Activated naive CD8-positive, alpha-beta T cell treated with anti-CD3 and anti-CD28 coated beads, Interleukin-2, amount 50 U/mL, for 16 hours (primary cell): Measurements from ENCODE around the gene SRPK2.
"Not testable (repeated sequence)": the region's sequence is repeated elsewhere in the genome, so short reads cannot be mapped to it uniquely, and the experiment has no call there.

Experiments
- DNase-seq: peaks from one replicate; pipeline ENCODE4 v3.0.0-alpha.2; 2020; ENCODE audit warnings: low read depth, low spot score

Gene SRPK2

DNA sequence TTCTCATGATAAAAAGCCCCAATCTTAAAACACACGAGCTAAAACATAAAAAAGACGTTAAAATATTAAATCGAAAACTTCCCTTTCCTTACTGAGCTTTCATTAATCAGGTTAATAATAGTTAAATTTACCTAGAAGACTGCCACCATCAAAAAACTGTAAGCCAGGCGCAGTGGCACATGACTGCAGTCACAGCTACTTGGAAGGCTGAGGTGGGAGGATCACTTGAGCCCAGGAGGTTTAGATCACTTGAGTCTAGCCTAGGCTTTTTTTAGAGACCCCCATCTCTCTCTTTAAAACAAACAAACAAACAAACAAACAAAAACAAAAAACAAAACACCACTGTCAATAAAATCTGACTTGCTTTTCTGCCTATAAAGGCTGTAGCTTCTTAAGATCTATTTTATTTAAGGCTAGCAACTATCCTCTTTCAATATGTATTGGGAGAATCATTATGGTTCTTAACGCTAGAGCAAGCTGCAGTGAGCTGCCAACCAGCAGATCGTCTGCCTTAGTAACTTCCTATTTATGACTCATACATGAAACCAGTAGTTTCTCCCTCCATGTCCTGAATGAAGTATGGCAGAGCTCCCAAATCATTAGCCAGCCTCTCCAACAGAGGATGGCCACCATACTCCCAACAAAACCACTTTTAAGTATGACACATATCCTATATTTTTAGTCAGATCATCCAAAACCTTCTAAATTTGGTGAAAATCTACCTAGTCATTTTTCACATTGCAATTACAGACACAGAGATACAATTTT is 163.7 kb downstream of the SRPK2 start:
- DNase-seq: no peak

DNA sequence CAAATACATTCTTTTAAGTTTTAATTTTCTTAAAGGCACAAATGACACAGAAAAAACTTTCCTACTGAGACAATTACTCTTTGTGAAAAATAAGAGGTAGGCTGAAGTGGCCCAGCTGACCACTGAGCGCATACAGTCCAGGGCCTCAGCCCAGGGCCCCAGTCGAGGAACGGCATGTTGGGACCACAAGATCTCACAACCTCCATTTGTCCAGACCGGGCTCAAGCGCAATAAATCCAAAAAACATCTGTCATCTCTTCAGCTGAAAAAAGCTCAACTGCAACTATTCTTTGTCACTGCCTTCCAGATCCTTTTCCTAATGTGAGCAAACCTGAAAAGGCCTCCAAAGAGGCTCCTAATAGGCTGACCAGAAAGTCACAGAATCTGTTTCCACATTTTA is 165.8 kb downstream of the SRPK2 start:
- DNase-seq: no peak

DNA sequence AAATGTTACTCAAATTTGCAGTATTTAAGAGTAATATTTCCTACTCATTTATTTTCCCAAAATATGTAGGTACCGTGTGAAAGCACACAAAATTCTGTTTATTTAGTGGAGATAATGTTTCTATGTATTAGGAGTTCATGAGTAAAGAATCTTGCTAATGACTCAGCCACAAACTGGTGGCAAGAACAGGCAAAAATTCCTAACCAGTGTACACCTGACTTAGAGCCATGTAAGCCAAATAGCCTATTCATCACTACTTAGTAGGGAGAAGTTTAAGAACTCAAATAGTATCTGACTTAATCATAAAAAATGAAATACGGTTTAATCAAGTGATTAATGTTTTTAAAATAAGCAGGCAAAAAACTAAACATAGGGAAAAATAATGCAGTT is 169.0 kb downstream of the SRPK2 start:
- DNase-seq: no peak

DNA sequence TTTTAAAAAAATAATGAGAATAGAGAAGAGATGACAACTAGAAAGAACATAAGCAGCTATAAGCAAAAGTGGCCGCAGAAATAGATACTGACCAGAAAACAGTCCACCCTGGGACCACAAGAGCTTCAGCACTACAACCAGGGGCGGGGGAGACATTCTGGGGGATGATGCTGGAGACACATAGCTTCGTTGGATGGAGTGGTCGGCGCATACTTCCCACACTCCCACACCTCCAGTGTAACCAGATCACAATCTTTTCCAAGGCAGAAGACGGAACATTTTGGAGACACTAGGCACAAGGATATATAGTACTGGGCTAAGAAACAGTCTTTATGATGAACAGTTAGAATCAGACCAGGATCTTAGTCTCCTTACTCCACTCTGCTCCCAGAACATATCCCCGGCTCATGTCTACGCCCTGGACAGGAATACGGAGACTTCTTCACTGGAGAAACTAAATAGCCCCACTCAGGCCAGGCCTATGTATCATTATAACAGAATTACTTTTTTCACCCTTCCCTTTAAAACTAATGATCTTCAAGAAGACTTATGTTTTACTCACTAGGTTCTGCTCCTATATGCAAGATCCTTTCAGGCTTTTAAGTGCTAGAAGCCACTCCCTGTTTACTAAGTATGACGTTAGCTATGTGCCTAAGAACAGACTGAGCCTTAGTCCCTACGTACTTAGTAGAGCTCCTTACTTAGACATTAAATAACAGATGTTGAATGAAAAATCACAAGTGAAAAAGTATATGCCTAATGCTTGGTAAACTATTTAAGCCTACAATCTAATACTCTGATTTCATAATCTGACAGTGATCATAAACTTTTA is 169.6 kb downstream of the SRPK2 start:
- no peak for DNase-seq

DNA sequence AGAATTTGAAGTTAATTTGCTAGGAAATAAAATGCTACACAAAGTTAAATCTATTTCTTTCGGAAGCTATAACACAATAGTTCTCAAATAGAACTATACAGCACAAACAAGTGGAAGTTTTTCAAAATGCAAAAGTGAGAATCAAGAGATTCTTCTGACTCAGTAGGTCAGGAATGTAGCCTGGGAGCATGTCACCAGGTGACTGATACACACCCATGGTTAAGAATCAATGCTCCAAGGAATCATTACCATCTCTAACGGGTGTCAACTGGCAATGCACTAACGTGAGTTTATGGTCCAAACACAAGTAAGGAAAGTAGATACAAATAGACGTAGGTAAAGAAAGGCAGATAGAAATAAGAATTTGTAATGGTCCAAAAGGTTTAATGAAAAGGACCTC is 170.5 kb downstream of the SRPK2 start:
- no peak for DNase-seq

DNA sequence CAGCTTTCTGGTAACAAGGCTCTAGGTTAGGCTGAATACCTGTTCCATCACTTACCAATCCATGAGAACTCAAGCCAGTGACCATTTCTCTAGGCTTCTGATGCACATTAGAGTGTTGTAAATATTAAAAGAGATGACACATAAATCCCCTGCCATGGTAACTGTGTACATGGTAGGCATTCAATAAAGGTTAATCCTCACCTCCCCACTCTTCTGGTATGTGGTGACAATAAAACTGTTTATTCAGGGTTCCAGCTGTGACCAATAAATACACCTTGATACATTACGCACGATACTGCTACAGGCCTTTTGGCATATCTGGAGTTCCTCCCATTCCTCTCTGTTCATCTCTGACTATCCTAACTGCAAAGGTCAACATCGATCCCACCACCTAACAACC is 171.9 kb downstream of the SRPK2 start:
- DNase-seq: no peak

DNA sequence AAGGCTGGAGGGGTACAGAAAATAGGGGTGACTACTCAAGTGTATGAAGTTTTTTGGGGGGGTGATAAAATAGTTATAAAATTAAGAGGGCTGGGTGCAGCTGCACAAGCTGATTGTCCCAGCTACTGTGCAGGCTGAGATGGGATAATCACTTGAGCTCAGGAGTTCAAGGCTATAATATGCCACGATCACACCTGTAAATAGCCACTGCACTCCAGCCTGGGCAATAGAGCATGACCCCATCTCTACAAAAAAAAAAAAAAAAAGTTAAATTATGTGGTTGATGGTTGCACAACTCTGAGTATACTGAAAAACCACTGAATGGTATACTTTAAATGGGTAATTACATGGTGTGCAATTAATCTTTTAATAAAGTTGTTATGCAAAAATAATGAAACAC is 172.9 kb downstream of the SRPK2 start:
- no peak for DNase-seq

DNA sequence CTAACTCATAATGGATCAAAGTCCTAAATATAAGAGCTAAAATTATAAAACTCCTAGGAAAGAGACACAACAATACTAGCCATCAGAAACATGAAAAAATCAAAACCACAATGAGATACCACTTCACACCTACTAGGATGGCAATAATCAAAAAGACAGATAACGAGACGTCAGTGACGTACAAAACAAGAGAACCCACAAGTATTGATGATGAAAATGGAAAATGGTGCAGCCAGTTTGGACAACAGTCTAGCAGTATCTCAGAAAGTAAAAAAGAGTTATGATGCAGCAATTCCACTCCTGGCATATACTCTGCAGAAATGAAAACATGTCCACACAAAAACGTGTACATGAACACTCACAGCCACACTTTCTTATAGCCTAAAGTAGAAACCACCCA is 173.5 kb downstream of the SRPK2 start:
- no peak for DNase-seq

DNA sequence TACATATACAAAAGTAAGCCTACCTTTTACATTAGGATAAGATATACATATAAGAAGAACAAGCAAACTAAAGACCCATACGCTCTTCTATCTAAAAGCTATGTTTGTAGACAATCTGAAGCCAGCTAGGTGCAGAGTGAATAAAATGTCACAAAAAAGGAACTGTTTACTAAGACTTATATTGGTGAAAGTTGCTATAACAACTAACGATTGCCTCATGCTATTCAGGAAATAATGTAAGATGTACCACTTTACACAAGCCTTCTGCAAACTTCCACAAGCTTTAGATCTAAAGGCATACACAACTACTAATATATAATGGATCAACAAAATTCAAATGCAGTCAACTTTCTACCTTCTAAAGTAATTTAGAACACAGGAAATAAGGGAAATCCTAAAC is 175.1 kb downstream of the SRPK2 start:
- DNase-seq: no peak

DNA sequence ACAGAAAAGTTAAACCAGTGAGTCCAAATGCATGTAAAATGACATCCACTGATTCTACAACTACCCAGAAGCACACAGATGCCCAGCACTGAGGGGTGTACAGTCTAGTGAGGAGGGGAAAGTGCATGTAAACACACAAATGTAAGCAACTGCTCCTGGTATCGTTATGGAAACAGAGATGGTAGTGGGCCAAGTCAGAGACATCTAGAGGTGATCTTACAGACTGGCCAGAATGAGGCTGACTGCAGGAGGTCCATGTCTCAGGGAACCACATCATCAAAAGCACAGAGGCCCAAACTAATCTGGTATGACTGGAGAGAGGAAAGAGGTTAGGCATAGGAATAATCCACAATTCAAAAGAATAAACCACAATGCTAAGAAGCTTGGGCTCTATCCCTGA is 176.5 kb downstream of the SRPK2 start:
- DNase-seq: no peak

DNA sequence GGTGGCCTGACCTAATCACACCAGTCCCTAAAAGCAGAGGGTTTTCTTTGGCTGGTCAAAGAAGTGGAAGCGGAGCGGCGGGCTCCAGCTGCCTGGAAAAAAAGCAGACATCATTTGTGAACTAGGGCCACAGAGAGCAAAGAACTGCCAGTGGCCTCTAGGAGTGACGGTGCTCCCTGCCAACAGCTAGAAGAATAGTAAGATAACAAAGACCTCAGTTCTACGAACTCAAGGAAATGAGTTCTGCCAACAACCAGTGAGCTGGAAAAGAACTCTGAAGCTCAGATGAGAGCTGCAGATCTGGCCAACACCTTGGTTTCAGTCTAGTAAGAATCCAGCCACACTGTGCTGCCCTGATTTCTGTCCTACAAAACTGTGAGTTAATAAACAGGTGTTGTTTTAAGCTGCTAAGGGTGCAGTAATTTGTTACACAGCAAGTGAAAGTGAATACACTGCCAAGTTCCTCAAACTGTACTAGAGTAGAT is 178.0 kb downstream of the SRPK2 start:
- DNase-seq: no peak

DNA sequence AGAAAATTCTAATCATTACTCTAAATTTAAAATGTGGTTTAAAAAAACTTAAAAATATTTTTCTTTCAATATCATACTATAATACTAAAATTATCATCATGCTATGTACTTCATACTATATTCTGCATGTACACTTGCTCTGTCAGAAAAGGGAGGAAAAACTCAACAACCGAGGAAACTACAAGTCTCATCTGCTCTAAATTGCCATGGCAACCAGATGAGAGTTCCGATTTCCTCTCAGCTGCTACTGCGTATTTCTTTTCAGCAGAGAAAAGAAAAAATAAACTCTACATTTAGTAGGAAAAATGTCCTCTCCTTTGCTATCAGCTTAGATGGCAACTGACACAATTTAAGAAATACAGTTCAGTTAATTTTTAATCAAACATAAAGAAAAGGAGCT is 178.9 kb downstream of the SRPK2 start:
- DNase-seq: no peak

DNA sequence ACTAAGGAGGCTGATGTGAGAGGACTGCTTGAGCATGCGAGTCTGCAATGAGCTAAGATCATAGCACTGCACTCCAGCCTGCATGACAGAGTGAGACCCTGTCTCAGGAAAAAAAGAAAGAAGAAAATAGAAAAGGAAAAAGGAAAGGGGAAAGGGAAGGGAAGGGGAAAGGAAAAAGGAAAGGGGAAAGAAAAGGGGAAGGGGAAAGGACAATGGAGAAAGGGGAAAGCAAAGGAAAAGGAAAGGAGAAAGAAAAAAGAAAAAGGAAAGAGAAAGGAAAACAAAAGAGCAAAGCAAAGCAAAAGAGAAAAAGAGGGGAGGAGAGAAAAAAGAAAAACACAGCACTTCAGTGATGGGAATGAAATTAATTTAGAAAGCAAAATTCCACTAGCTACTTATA is 179.3 kb downstream of the SRPK2 start:
- DNase-seq: no peak

DNA sequence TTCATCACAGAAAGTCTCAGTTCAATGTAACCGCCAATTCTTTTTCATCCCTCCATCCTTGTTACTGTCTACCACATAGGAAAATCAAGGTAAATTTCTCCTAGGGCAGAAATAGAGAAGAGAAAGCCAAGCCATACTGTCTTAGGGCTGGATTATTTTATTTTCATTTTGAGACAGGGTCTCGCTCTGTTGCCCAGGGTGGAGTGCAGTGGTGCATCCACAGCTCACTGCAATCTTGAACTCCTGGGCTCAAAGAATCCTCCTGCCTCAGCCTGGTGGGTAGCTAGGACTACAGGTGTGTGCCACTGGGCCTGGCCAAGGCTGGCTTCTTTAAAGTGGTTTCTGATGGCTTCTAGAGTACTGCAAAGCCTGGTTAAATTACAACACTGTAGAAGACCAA is 181.7 kb downstream of the SRPK2 start:
- no peak for DNase-seq

DNA sequence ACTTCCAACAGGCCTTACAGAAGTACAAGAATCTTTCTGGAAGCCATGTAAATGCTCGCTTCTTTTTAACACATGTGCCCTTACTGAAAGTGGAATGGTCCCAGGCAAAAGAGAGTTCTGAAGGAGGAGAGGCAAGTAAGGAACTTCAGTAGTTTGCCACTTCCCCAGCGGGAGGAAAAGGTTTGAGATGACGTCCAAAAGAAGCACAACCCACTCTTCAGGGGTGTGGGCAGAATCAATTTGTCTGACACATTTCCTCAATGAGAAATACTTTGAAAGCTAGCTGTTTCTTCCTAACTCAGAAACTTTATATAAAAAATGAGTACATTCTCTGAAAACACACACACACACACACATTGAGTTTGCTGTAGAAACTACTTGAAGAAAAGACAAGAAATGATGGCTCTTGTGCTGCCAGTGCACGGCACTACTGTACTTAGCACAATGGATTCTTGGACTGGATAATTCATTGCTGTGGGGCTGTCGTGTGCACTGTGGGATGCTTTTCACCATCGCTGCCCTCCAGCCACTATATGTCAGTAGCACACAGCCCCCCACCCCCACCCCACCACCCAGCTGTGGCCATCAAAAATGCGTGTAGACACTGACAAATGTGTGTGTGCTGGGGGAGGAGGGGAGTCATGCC is 183.0 kb downstream of the SRPK2 start:
- no peak for DNase-seq

DNA sequence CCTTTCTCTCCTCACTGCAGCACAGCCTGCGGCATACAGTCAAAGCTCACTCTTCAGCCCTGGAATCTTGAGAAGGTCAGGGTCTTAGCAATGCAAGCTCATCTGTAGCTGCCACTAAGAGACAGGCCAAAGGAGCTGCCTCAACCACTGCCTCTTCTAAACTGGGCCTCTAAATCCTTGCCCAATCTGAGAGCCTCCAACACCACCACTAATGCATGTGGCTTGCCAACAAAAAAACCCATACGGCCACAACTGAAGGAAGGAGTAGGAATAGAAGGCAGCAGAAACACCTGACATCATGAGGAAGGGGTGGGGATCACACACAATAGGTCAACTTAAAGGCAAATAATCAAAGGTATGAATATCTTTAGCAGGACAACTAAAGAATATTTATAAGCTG is 183.8 kb downstream of the SRPK2 start:
- no peak for DNase-seq

DNA sequence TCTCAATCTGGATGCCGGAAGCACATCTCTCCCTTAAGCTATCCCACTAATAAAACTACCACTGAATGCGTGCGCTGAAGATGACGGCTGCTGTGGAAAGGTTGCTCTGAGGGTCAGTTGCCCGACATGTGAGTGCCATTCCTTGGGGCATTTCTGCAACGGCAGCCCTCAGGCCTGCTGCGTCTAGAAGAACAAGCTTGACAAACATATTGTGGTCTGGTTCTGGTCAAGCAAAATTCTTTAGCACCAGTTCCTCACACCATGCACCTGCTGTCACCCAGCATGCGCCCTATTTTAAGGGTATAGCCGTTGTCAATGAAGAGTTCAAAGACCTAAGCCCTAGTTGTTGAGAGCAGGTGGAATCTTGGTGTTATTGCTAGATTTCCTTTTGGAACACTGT is 184.2 kb downstream of the SRPK2 start:
- no peak for DNase-seq

DNA sequence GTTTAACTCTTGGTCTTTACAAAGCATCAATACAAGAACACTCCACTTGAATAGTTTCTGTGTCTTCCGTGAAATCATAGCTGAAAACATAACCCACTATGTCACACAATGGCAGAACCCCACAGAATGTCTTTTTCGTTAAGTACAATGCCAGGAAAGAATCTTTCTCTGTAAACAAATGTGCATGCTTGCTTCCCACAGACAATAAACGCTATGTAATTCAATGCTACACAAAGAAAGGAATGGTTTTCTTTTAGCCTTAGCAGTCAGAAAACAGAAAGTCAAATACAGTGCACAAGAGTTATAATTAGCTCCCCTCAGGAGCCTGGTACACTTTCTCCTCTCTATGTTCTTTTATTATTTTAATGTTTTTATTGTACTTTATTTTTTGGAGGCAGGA is 186.1 kb downstream of the SRPK2 start:
- DNase-seq: no peak

DNA sequence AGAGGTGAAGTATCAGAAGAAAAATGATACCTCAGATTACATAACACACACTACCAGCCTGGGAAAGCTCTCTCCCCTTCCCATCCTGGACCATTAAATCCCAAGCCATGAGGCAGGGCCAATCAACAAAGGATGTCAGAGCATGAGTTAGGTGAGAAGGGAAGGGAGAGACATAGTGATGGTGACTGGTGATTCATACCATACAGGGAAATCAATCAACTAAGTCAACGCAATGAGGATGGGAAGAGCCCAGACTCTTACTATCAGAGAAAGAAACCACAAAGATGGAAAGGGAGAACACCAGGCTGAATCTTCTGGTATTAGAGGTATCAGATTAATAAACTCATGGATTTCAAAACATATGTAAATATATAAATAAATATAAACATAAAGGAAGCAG is 189.3 kb downstream of the SRPK2 start:
- no peak for DNase-seq

DNA sequence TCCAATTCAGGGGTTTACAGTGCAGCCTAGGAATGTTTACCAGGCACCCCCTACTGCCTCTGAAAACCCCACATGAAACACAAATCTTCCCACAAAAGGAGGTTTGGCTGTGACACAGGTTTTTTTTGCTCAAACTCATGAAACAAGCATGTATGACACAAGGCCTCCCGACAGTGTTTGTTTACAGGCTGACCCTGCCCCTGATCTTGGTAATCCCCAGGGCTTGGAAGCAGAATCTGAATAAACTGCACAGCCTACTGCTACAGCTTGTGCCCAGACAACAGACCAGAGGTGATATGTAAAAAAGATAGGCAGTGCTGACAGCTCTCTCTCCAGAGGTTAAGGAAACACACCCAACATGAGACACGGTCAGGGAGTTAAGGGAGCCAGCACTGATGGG is 190.5 kb downstream of the SRPK2 start:
- DNase-seq: no peak

DNA sequence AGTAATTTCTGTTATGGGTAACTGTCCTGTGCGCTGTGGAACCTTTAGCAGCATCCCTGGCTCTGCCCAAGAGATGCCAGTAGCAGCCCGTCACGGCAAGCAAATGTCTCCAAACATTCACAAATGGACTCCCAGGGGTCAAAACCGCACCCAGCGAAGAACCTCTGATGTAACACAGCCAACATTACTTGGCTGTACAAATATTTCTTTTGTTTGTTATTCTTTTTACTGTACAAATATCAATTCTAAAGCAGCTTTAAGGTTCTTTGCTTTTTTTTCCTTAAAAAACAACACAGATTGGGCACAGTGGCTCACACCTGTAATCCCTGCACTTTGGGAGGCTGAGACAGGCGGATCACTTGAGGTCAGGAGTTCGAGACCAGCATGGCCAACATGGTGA is 192.2 kb downstream of the SRPK2 start:
- no peak for DNase-seq

DNA sequence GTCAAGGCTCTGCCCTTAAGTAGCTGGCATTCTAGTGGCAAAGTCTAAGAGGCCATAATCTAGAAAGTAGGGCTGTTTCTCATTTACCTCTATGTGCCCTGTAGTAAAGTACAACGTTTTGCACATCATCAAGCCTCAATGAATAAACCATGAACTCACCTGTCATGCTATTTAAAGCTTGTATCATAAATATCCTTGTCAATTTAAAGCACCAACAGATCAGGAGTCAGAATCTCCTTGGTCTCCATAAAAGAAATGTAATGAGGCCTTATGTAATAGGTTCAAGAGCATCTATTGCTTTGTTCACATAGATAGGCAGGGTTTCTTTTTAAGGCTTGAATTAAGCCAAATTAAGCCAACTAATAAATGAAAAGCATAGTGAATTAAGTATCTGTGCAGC is 192.8 kb downstream of the SRPK2 start:
- no peak for DNase-seq

DNA sequence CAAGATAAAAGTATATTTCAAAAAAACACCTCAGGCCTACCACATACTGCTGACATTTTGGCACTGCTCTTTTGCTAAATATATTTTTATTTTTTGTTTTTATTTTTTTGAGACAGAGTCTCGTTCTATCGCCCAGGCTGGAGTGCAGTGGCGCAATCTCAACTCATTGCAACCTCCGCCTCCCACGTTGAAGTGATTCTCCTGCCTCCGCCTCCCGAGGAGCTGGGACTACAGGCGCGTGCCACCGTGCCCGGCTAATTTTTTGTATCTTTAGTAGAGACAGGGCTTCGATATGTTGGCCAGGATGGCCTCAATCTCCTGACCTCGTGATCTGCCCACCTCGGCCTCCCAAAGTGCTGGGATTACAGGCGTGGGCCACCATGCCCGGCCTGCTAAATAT is 193.8 kb downstream of the SRPK2 start:
- not testable (repeated sequence) for DNase-seq
